Measurements from ENCODE around the gene CPLX3.

GRCh38 chr15:74802862-74803447 lies 23.5 kb upstream of the CPLX3 start:
- TF ChIP-seq RAD21 (conservative IDR thresholded peaks at IDR 0.05) (no peak), MXI1 (conservative IDR thresholded peaks at IDR 0.05; ENCODE audit: poor library complexity, severe bottlenecking) (no peak), CTCF (IDR thresholded peaks at IDR 0.05; ENCODE audit: poor library complexity, severe bottlenecking) (no peak), TAF1 (IDR thresholded peaks at IDR 0.05; ENCODE audit: low read depth) (no peak), EP300 (conservative IDR thresholded peaks at IDR 0.05; ENCODE audit: poor library complexity, severe bottlenecking) (no peak), REST (IDR thresholded peaks at IDR 0.05; ENCODE audit: borderline replicate concordance) (no peak)
